Neutrophil (primary cell): ENCODE results near the gene POTEI.
"Not testable (repeated sequence)": the region's sequence is repeated elsewhere in the genome, so short reads cannot be mapped to it uniquely, and the experiment has no call there.

Source experiments
- H3K27ac ChIP-seq: fragments of 200-600 bp; sonication (generic); 2 replicates; pipeline ENCODE4 v1.5.1; 2016; ENCODE audit warnings: mild to moderate bottlenecking, moderate library complexity
- H3K27me3 ChIP-seq: fragments of 200-600 bp; sonication (generic); 2 replicates; pipeline ENCODE4 v1.6.0; 2016; ENCODE audit warnings: mild to moderate bottlenecking
- H3K36me3 ChIP-seq: fragments of 200-600 bp; sonication (generic); 2 replicates; pipeline ENCODE4 v1.5.1; 2017
- H3K4me1 ChIP-seq, 2 experiments: fragments of 200-600 bp in 1 of 2; sonication (generic) in 1 of 2; 1 replicate in 1 of 2; 2 replicates in 1 of 2; pipeline versions ENCODE4 v1.5.1 to v1.6.1; 2013 to 2016; ENCODE audit warnings: low read depth in 1 of 2, low read length in 1 of 2, mild to moderate bottlenecking in 1 of 2, moderate library complexity in 1 of 2; ENCODE audit not compliant: control insufficient read depth in 1 of 2, insufficient read depth in 1 of 2
- H3K4me3 ChIP-seq, 2 experiments: fragments of 200-600 bp in 1 of 2; sonication (generic) in 1 of 2; 1 replicate in 1 of 2; 2 replicates in 1 of 2; pipeline ENCODE4 v1.5.1; 2013 to 2016; ENCODE audit warnings: low read depth in 1 of 2, low read length in 1 of 2, mild to moderate bottlenecking in 1 of 2, moderate library complexity in 1 of 2
- H3K9me3 ChIP-seq: fragments of 200-600 bp; sonication (generic); 2 replicates; pipeline ENCODE4 v1.5.1; 2016

The POTEI gene

GRCh38 chr2:130450366-130450765 lies 58.8 kb downstream of the POTEI start:
- H3K36me3 ChIP-seq, H3K27me3 ChIP-seq, H3K27ac ChIP-seq, H3K4me3 ChIP-seq, H3K4me1 ChIP-seq, H3K9me3 ChIP-seq: not testable (repeated sequence)

DNA sequence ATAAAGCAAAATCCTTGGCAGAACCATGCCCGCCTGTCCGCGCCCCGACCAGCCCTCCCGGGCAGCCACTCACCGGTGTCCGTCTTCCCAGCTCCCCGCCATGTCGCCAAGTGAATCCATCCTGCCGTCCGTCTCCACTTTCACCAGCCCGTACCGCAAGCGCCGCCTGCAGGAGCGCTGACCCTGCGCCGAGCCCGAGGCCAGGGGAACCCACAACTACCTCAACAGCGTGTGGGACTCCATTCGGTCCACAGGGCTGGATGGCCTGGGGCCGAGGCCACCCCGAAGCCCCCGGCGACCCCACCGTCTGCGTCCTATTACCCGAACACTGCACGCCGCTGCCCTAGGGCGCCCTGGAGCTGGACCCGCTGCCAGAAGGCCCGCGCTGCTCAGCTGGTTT lies 81.5 kb downstream of the POTEI start:
- not testable (repeated sequence) for H3K4me3 ChIP-seq, H3K4me1 ChIP-seq, H3K27ac ChIP-seq, H3K9me3 ChIP-seq, H3K36me3 ChIP-seq
- H3K27me3 ChIP-seq: peaks cover 53% of the 10 kb centered on the region

DNA sequence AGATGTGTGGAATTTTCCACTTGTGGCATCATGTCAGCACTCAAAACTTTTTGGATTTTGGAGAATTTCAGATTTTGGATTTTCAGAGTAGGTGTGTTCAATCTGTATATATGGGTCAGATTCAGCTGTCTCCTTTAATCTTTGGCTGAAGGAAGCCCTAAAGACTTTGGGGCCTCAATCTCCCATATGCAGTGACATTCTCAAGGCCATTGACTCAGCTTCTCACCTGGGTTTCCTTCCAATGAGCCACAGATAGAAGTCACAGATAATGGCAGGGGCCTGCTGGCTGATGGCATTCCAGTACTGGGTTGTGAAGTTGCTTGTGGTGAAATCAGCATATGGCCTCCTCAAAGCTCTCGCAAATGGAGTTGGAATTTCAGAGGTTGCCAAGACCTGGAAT lies 90.3 kb downstream of the POTEI start:
- not testable (repeated sequence) for H3K4me1 ChIP-seq, H3K36me3 ChIP-seq, H3K9me3 ChIP-seq, H3K4me3 ChIP-seq, H3K27ac ChIP-seq
- peaks cover 13% of the 10 kb centered on the region for H3K27me3 ChIP-seq

DNA sequence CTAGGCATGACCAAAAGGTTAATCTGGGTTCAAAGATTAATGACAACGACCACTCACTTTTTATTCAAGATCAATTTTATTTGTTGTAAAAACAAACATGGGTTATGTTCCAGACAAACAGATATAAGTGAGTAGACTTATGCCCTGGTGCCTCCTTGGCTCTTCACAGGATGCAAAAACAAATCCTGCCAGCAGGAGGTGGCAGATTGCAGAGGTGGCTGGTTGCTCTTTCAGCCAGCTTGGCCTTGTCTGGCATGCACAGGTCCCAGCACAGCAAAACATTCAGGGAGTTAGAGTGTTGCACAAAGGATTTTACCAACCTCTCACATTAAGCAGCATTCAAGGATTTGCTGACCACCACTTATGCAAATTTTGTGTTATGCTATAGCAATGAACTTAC lies 92.4 kb downstream of the POTEI start:
- H3K9me3 ChIP-seq, H3K27ac ChIP-seq, H3K4me1 ChIP-seq, H3K4me3 ChIP-seq, H3K36me3 ChIP-seq, H3K27me3 ChIP-seq: not testable (repeated sequence)
